Measurements from ENCODE around the gene CBX4.

Gene CBX4

DNA sequence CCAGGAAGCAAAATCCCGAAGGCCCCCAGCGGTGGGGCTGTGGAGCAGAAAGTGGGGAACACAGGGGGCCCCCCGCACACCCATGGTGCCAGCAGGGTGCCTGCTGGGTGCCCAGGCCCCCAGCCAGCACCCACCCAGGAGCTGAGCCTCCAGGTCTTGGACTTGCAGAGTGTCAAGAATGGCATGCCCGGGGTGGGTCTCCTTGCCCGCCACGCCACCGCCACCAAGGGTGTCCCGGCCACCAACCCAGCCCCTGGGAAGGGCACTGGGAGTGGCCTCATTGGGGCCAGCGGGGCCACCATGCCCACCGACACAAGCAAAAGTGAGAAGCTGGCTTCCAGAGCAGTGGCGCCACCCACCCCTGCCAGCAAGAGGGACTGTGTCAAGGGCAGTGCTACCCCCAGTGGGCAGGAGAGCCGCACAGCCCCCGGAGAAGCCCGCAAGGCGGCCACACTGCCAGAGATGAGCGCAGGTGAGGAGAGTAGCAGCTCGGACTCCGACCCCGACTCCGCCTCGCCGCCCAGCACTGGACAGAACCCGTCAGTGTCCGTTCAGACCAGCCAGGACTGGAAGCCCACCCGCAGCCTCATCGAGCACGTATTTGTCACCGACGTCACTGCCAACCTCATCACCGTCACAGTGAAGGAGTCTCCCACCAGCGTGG, 54.8 kb downstream of the CBX4 start:
- no peak overlapping the region for H3K9ac ChIP-seq
- no peaks in the 10 kb centered on the region for H3K36me3 ChIP-seq (ENCODE audit: insufficient read depth)
- no peaks in the 10 kb centered on the region for H3K79me2 ChIP-seq (ENCODE audit: insufficient read depth, low read depth)
- no peaks in the 10 kb centered on the region for H4K20me1 ChIP-seq (ENCODE audit: insufficient read depth)
- no peak overlapping the region for H3K4me2 ChIP-seq
- H3K4me3 ChIP-seq (IDR thresholded peaks at IDR 0.05; ENCODE audit: insufficient read depth, low read depth, low read length) = no peak overlapping the region
- H2AFZ ChIP-seq (ENCODE audit: low read depth) = no peak overlapping the region
- peaks cover 21% of the 10 kb centered on the region for H3K27me3 ChIP-seq (ENCODE audit: insufficient read depth, low read depth)
- H3K4me1 ChIP-seq (ENCODE audit: low read depth, poor library complexity, severe bottlenecking) = peaks cover 10% of the 10 kb centered on the region
- TF ChIP-seq, protein P1, sequence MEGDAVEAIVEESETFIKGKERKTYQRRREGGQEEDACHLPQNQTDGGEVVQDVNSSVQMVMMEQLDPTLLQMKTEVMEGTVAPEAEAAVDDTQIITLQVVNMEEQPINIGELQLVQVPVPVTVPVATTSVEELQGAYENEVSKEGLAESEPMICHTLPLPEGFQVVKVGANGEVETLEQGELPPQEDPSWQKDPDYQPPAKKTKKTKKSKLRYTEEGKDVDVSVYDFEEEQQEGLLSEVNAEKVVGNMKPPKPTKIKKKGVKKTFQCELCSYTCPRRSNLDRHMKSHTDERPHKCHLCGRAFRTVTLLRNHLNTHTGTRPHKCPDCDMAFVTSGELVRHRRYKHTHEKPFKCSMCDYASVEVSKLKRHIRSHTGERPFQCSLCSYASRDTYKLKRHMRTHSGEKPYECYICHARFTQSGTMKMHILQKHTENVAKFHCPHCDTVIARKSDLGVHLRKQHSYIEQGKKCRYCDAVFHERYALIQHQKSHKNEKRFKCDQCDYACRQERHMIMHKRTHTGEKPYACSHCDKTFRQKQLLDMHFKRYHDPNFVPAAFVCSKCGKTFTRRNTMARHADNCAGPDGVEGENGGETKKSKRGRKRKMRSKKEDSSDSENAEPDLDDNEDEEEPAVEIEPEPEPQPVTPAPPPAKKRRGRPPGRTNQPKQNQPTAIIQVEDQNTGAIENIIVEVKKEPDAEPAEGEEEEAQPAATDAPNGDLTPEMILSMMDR (conservative IDR thresholded peaks at IDR 0.05; ENCODE audit: low read depth, low read length) = no peak
- H3K27ac ChIP-seq = no peak overlapping the region

DNA sequence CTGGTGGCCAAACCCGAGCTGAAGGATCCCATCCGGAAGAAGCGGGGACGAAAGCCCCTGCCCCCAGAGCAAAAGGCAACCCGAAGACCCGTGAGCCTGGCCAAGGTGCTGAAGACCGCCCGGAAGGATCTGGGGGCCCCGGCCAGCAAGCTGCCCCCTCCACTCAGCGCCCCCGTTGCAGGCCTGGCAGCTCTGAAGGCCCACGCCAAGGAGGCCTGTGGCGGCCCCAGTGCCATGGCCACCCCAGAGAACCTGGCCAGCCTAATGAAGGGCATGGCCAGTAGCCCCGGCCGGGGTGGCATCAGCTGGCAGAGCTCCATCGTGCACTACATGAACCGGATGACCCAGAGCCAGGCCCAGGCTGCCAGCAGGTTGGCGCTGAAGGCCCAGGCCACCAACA, 55.3 kb downstream of the CBX4 start:
- Histone ChIP-seq H4K20me1 (ENCODE audit: insufficient read depth) (no peaks in the 10 kb centered on the region), H3K27ac (no peak overlapping the region)
- TF ChIP-seq, protein P1 (conservative IDR thresholded peaks at IDR 0.05; ENCODE audit: low read depth, low read length) = no peak

More for the DNA sequence above, 55.3 kb downstream of the CBX4 start:
- Histone ChIP-seq H3K79me2 (ENCODE audit: insufficient read depth, low read depth) (0 out of 2 replicates have a peak, but pooled peaks cover 4% of the 10 kb centered on the region), H3K9ac (no peak overlapping the region), H3K36me3 (ENCODE audit: insufficient read depth) (no peaks in the 10 kb centered on the region), H3K27me3 (ENCODE audit: insufficient read depth, low read depth) (peaks cover 15% of the 10 kb centered on the region), H3K4me2 (no peak overlapping the region), H2AFZ (ENCODE audit: low read depth) (no peak overlapping the region), H3K4me1 (ENCODE audit: low read depth, poor library complexity, severe bottlenecking) (peaks cover 16% of the 10 kb centered on the region), H3K4me3 (IDR thresholded peaks at IDR 0.05; ENCODE audit: insufficient read depth, low read depth, low read length) (no peak overlapping the region)

Measured in KMS-11 (cell line).